WTC11 (cell line): Measurements from ENCODE around the gene TTC28.

ENCODE experiments used
- ATF1 ChIP-seq: sonication (generic); formaldehyde crosslinking; IDR thresholded peaks from 2 replicates; pipeline ENCODE4 v1.8.1; 2023; ENCODE audit warnings: mild to moderate bottlenecking, moderate library complexity, missing genetic modification reagents
- CREB1 ChIP-seq: sonication (generic); formaldehyde crosslinking; IDR thresholded peaks from 2 replicates; pipeline ENCODE4 v1.8.0; 2023; ENCODE audit warnings: mild to moderate bottlenecking, missing genetic modification reagents
- GABPB1 ChIP-seq: sonication (generic); formaldehyde crosslinking; IDR thresholded peaks from 2 replicates; pipeline ENCODE4 v1.8.1; 2023; ENCODE audit warnings: mild to moderate bottlenecking, missing genetic modification reagents
- NFATC4 ChIP-seq: fragments of 250-450 bp; sonication (Bioruptor Pico); IDR thresholded peaks from 2 replicates; pipeline ENCODE4 v1.9.0; 2021; ENCODE audit warnings: mild to moderate bottlenecking
- ZNF232 ChIP-seq: sonication (generic); formaldehyde crosslinking; IDR thresholded peaks from 2 replicates; pipeline ENCODE4 v1.8.0; 2022; ENCODE audit warnings: mild to moderate bottlenecking, missing genetic modification reagents
- TF ChIP-seq, protein P1 (sequence below): fragments of 200-600 bp; IDR thresholded peaks from 2 replicates; pipeline ENCODE4 v1.8.0; 2022; ENCODE audit warnings: antibody characterized with exemption
- TF ChIP-seq, protein P2 (sequence below): sonication (generic); formaldehyde crosslinking; IDR thresholded peaks from 2 replicates; pipeline ENCODE4 v1.8.0; 2022; ENCODE audit warnings: mild to moderate bottlenecking, missing genetic modification reagents
- TF ChIP-seq, protein P3 (sequence below): sonication (generic); formaldehyde crosslinking; IDR thresholded peaks from 2 replicates; pipeline ENCODE4 v1.8.0; 2022; ENCODE audit warnings: mild to moderate bottlenecking, missing genetic modification reagents
- TF ChIP-seq, protein P4 (sequence below): sonication (generic); formaldehyde crosslinking; IDR thresholded peaks from 2 replicates; pipeline ENCODE4 v1.8.1; 2022; ENCODE audit warnings: low read depth, missing genetic modification reagents, borderline replicate concordance
- TF ChIP-seq, protein P5 (sequence below): sonication (generic); formaldehyde crosslinking; IDR thresholded peaks from 2 replicates; pipeline ENCODE4 v1.8.1; 2022; ENCODE audit warnings: low read depth, mild to moderate bottlenecking, moderate library complexity, missing genetic modification reagents, borderline replicate concordance
- TF ChIP-seq, protein P6 (sequence below): sonication (generic); formaldehyde crosslinking; IDR thresholded peaks from 2 replicates; pipeline ENCODE4 v1.8.1; 2023; ENCODE audit warnings: mild to moderate bottlenecking, missing genetic modification reagents, moderate library complexity
- TF ChIP-seq, protein P7 (sequence below): sonication (generic); formaldehyde crosslinking; IDR thresholded peaks from 2 replicates; pipeline ENCODE4 v1.8.0; 2023; ENCODE audit warnings: missing genetic modification reagents, mild to moderate bottlenecking, borderline replicate concordance
- TF ChIP-seq, protein P8 (sequence below): sonication (generic); formaldehyde crosslinking; IDR thresholded peaks from 2 replicates; pipeline ENCODE4 v1.8.0; 2023; ENCODE audit warnings: mild to moderate bottlenecking, missing genetic modification reagents

DNA sequence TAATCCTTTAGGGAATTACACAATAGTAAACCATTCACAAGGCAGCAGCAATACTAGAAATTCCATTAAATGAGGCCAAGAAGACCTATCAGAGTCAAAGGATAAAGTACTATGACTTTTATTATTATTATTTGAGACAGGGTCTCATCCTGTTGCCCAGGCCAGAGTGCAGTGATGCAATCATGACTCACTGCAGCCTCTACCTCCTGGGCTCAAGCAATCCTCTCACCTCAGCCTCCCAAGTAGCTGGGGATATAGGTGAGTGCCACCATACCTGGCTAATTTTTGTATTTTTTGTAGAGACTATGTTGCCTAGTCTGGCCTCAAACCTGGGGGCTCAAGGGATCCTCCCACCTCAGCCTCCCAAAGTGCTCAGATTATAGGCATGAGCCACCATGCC, 51.8 kb downstream of the TTC28 start:
- TF ChIP-seq, protein P1, sequence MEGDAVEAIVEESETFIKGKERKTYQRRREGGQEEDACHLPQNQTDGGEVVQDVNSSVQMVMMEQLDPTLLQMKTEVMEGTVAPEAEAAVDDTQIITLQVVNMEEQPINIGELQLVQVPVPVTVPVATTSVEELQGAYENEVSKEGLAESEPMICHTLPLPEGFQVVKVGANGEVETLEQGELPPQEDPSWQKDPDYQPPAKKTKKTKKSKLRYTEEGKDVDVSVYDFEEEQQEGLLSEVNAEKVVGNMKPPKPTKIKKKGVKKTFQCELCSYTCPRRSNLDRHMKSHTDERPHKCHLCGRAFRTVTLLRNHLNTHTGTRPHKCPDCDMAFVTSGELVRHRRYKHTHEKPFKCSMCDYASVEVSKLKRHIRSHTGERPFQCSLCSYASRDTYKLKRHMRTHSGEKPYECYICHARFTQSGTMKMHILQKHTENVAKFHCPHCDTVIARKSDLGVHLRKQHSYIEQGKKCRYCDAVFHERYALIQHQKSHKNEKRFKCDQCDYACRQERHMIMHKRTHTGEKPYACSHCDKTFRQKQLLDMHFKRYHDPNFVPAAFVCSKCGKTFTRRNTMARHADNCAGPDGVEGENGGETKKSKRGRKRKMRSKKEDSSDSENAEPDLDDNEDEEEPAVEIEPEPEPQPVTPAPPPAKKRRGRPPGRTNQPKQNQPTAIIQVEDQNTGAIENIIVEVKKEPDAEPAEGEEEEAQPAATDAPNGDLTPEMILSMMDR, result no peak
- TF ChIP-seq GABPB1 (CRISPR knock-in tag) (no peak), NFATC4 (CRISPR knock-in tag) (no peak), ATF1 (CRISPR knock-in tag) (no peak), ZNF232 (CRISPR knock-in tag) (no peak), CREB1 (CRISPR knock-in tag) (no peak)
- TF ChIP-seq, protein P2, sequence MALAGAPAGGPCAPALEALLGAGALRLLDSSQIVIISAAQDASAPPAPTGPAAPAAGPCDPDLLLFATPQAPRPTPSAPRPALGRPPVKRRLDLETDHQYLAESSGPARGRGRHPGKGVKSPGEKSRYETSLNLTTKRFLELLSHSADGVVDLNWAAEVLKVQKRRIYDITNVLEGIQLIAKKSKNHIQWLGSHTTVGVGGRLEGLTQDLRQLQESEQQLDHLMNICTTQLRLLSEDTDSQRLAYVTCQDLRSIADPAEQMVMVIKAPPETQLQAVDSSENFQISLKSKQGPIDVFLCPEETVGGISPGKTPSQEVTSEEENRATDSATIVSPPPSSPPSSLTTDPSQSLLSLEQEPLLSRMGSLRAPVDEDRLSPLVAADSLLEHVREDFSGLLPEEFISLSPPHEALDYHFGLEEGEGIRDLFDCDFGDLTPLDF (CRISPR knock-in tag), result no peak
- TF ChIP-seq, protein P3, sequence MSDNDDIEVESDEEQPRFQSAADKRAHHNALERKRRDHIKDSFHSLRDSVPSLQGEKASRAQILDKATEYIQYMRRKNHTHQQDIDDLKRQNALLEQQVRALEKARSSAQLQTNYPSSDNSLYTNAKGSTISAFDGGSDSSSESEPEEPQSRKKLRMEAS, result no peak
- TF ChIP-seq, protein P4, sequence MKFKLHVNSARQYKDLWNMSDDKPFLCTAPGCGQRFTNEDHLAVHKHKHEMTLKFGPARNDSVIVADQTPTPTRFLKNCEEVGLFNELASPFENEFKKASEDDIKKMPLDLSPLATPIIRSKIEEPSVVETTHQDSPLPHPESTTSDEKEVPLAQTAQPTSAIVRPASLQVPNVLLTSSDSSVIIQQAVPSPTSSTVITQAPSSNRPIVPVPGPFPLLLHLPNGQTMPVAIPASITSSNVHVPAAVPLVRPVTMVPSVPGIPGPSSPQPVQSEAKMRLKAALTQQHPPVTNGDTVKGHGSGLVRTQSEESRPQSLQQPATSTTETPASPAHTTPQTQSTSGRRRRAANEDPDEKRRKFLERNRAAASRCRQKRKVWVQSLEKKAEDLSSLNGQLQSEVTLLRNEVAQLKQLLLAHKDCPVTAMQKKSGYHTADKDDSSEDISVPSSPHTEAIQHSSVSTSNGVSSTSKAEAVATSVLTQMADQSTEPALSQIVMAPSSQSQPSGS (CRISPR knock-in tag), result no peak
- TF ChIP-seq, protein P5, sequence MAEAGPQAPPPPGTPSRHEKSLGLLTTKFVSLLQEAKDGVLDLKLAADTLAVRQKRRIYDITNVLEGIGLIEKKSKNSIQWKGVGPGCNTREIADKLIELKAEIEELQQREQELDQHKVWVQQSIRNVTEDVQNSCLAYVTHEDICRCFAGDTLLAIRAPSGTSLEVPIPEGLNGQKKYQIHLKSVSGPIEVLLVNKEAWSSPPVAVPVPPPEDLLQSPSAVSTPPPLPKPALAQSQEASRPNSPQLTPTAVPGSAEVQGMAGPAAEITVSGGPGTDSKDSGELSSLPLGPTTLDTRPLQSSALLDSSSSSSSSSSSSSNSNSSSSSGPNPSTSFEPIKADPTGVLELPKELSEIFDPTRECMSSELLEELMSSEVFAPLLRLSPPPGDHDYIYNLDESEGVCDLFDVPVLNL (CRISPR knock-in tag), result no peak
- TF ChIP-seq, protein P6, sequence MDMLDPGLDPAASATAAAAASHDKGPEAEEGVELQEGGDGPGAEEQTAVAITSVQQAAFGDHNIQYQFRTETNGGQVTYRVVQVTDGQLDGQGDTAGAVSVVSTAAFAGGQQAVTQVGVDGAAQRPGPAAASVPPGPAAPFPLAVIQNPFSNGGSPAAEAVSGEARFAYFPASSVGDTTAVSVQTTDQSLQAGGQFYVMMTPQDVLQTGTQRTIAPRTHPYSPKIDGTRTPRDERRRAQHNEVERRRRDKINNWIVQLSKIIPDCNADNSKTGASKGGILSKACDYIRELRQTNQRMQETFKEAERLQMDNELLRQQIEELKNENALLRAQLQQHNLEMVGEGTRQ (CRISPR knock-in tag), result no peak
- TF ChIP-seq, protein P7, sequence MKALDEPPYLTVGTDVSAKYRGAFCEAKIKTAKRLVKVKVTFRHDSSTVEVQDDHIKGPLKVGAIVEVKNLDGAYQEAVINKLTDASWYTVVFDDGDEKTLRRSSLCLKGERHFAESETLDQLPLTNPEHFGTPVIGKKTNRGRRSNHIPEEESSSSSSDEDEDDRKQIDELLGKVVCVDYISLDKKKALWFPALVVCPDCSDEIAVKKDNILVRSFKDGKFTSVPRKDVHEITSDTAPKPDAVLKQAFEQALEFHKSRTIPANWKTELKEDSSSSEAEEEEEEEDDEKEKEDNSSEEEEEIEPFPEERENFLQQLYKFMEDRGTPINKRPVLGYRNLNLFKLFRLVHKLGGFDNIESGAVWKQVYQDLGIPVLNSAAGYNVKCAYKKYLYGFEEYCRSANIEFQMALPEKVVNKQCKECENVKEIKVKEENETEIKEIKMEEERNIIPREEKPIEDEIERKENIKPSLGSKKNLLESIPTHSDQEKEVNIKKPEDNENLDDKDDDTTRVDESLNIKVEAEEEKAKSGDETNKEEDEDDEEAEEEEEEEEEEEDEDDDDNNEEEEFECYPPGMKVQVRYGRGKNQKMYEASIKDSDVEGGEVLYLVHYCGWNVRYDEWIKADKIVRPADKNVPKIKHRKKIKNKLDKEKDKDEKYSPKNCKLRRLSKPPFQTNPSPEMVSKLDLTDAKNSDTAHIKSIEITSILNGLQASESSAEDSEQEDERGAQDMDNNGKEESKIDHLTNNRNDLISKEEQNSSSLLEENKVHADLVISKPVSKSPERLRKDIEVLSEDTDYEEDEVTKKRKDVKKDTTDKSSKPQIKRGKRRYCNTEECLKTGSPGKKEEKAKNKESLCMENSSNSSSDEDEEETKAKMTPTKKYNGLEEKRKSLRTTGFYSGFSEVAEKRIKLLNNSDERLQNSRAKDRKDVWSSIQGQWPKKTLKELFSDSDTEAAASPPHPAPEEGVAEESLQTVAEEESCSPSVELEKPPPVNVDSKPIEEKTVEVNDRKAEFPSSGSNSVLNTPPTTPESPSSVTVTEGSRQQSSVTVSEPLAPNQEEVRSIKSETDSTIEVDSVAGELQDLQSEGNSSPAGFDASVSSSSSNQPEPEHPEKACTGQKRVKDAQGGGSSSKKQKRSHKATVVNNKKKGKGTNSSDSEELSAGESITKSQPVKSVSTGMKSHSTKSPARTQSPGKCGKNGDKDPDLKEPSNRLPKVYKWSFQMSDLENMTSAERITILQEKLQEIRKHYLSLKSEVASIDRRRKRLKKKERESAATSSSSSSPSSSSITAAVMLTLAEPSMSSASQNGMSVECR (CRISPR knock-in tag), result no peak
- TF ChIP-seq, protein P8, sequence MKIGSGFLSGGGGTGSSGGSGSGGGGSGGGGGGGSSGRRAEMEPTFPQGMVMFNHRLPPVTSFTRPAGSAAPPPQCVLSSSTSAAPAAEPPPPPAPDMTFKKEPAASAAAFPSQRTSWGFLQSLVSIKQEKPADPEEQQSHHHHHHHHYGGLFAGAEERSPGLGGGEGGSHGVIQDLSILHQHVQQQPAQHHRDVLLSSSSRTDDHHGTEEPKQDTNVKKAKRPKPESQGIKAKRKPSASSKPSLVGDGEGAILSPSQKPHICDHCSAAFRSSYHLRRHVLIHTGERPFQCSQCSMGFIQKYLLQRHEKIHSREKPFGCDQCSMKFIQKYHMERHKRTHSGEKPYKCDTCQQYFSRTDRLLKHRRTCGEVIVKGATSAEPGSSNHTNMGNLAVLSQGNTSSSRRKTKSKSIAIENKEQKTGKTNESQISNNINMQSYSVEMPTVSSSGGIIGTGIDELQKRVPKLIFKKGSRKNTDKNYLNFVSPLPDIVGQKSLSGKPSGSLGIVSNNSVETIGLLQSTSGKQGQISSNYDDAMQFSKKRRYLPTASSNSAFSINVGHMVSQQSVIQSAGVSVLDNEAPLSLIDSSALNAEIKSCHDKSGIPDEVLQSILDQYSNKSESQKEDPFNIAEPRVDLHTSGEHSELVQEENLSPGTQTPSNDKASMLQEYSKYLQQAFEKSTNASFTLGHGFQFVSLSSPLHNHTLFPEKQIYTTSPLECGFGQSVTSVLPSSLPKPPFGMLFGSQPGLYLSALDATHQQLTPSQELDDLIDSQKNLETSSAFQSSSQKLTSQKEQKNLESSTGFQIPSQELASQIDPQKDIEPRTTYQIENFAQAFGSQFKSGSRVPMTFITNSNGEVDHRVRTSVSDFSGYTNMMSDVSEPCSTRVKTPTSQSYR (CRISPR knock-in tag), result no peak
